PFSK-1 (cell line): ENCODE measurements around the gene SLC26A8.

Experiments used
- TAF1 ChIP-seq: IDR thresholded peaks from 2 replicates; pipeline ENCODE4 v1.6.1; 2012; ENCODE audit warnings: low read length, control low read depth, borderline replicate concordance; ENCODE audit not compliant: insufficient read depth
- TF ChIP-seq, protein P1 (sequence below), 2 experiments: IDR thresholded peaks; 2 replicates each; pipeline versions ENCODE4 v1.6.1 to v1.8.0; 2011 to 2012; ENCODE audit warnings: low read depth in 2 of 2, low read length in 2 of 2, control low read depth in 1 of 2, inconsistent platforms in 1 of 2, mild to moderate bottlenecking in 1 of 2, moderate library complexity in 1 of 2; ENCODE audit not compliant: insufficient read depth in 1 of 2

DNA sequence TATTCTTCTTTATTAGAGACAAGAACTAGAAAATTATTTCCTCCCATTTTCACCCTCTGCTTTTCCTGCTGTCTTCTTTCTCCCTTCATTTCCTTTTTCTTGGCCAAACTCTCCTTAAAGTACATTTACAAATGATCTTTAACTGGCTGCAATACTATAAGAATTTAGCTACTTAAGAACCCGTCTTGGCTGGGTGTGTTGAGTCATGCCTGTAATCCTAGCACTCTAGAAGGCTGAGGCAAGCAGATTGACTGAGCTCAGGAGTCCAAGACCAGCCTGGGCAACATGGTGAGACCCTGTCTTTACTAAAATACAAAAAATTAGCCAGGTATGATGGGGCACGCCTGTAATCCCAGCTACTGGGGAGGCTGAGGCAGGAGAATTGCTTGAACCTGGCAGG is 64.3 kb downstream of the SLC26A8 start:
- TF ChIP-seq TAF1: no peak
- TF ChIP-seq, protein P1, sequence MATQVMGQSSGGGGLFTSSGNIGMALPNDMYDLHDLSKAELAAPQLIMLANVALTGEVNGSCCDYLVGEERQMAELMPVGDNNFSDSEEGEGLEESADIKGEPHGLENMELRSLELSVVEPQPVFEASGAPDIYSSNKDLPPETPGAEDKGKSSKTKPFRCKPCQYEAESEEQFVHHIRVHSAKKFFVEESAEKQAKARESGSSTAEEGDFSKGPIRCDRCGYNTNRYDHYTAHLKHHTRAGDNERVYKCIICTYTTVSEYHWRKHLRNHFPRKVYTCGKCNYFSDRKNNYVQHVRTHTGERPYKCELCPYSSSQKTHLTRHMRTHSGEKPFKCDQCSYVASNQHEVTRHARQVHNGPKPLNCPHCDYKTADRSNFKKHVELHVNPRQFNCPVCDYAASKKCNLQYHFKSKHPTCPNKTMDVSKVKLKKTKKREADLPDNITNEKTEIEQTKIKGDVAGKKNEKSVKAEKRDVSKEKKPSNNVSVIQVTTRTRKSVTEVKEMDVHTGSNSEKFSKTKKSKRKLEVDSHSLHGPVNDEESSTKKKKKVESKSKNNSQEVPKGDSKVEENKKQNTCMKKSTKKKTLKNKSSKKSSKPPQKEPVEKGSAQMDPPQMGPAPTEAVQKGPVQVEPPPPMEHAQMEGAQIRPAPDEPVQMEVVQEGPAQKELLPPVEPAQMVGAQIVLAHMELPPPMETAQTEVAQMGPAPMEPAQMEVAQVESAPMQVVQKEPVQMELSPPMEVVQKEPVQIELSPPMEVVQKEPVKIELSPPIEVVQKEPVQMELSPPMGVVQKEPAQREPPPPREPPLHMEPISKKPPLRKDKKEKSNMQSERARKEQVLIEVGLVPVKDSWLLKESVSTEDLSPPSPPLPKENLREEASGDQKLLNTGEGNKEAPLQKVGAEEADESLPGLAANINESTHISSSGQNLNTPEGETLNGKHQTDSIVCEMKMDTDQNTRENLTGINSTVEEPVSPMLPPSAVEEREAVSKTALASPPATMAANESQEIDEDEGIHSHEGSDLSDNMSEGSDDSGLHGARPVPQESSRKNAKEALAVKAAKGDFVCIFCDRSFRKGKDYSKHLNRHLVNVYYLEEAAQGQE (IDR thresholded peaks at IDR 0.05; ENCODE audit: insufficient read depth in 1 of 2, low read depth in 2 of 2, low read length in 2 of 2): no peak
